PC-3 (cell line): ENCODE results near the gene PMIS2. TPM values are rescaled to one million over a fixed set of nuclear protein-coding genes. Genes with fewer than 3 reads are reported as not detected.

ENCODE experiments used
- ATAC-seq: fragments of 200-7000 bp; cut with Tn5 transposase; 2 replicates; pipeline ENCODE4 v1.9.1; 2020; ENCODE audit warnings: mild to moderate bottlenecking, moderate library complexity
- Bru-seq: library from RNA; stranded (reverse); fragments of 400-500 nt; gene quantifications from one replicate; lab custom pipeline; 2021; lab: Mats Ljungman, UMichigan
- BruChase-seq, 2 experiments: library from RNA; stranded (reverse); fragments of 400-500 nt; gene quantifications; one replicate each; lab custom pipeline; 2021; lab: Mats Ljungman, UMichigan
- BruUV-seq: library from RNA; stranded (reverse); fragments of 400-500 nt; replicated peaks from 2 replicates; lab custom pipeline; 2021; lab: Mats Ljungman, UMichigan
- CTCF ChIA-PET: fragments of 300-600 bp; sonication (Branson Sonifier 250); formaldehyde crosslinking; loops from one replicate; lab custom pipeline; 2022; ENCODE audit warnings: antibody characterized with exemption; lab: Charles Lee
- POLR2A ChIA-PET: fragments of 300-600 bp; sonication (Branson Sonifier 250); formaldehyde crosslinking; loops from one replicate; lab custom pipeline; 2022; ENCODE audit warnings: antibody characterized with exemption; ENCODE audit not compliant: unreplicated experiment; lab: Charles Lee
- DNase-seq: peaks from one replicate; pipeline ENCODE4 v3.0.0-alpha.2; 2015
- H2AFZ ChIP-seq: fragments of 300-600 bp; sonication (generic); 2 replicates; pipeline ENCODE4 v1.6.0; 2016; ENCODE audit warnings: antibody characterized with exemption, low read length
- H3F3A ChIP-seq: fragments of 300-600 bp; sonication (generic); one replicate; pipeline ENCODE4 v1.6.0; 2017; ENCODE audit warnings: antibody characterized with exemption, low read length, control low read depth, mild to moderate bottlenecking; ENCODE audit not compliant: unreplicated experiment
- H3K27ac ChIP-seq: fragments of 300-600 bp; sonication (generic); 2 replicates; pipeline ENCODE4 v1.5.1; 2016; ENCODE audit warnings: mild to moderate bottlenecking, low read length
- H3K27me3 ChIP-seq: fragments of 300-600 bp; sonication (generic); 2 replicates; pipeline ENCODE4 v1.6.1; 2016; ENCODE audit warnings: low read length, mixed read lengths
- H3K36me3 ChIP-seq: fragments of 300-600 bp; sonication (generic); 2 replicates; pipeline ENCODE4 v1.6.1; 2016; ENCODE audit warnings: low read depth, mixed run types, low read length, mixed read lengths
- H3K4me1 ChIP-seq: fragments of 300-600 bp; sonication (generic); 2 replicates; pipeline ENCODE4 v1.5.1; 2016; ENCODE audit warnings: low read length; ENCODE audit not compliant: insufficient read depth
- H3K4me2 ChIP-seq: fragments of 300-600 bp; sonication (generic); 2 replicates; pipeline ENCODE4 v1.6.0; 2016; ENCODE audit warnings: low read length
- H3K4me3 ChIP-seq: fragments of 300-600 bp; sonication (generic); 2 replicates; pipeline ENCODE4 v1.5.1; 2016; ENCODE audit warnings: mild to moderate bottlenecking, low read length, mixed read lengths
- H3K79me2 ChIP-seq: fragments of 300-600 bp; sonication (generic); 2 replicates; pipeline ENCODE4 v1.6.1; 2017; ENCODE audit warnings: low read length, mixed read lengths
- H3K9ac ChIP-seq: fragments of 300-600 bp; sonication (generic); 2 replicates; pipeline ENCODE4 v1.6.0; 2016; ENCODE audit warnings: mild to moderate bottlenecking, low read length
- H3K9me2 ChIP-seq: fragments of 300-600 bp; sonication (generic); replicated peaks from 2 replicates; pipeline ENCODE4 v1.6.1; 2016; ENCODE audit warnings: mixed run types, low read length, mixed read lengths
- H3K9me3 ChIP-seq: fragments of 300-600 bp; sonication (generic); 2 replicates; pipeline ENCODE4 v1.6.1; 2016; ENCODE audit warnings: low read length, mixed read lengths
- H4K20me1 ChIP-seq: fragments of 300-600 bp; sonication (generic); 2 replicates; pipeline ENCODE4 v1.6.1; 2016; ENCODE audit warnings: low read length, mixed read lengths
- EZH2 ChIP-seq: fragments of 300-600 bp; sonication (generic); IDR thresholded peaks from one replicate; pipeline ENCODE4 v1.6.1; 2017; ENCODE audit warnings: antibody characterized with exemption, mild to moderate bottlenecking, low read length; ENCODE audit not compliant: unreplicated experiment
- EZH2phosphoT487 ChIP-seq: fragments of 300-600 bp; sonication (generic); IDR thresholded peaks from 2 replicates; pipeline ENCODE4 v1.6.1; 2018; ENCODE audit warnings: mild to moderate bottlenecking, antibody characterized with exemption, low read length, borderline replicate concordance
- intact Hi-C: fragments of 100-400 bp; cut with micrococcal nuclease; formaldehyde crosslinking; loops from 2 replicates; pipeline ENCODE4 v1.9.0; 2023
- long read RNA-seq: library from polyadenylated mRNA; unstranded; transcript quantifications from one replicate; pipeline ENCODE4 v2.0.0, GENCODE V29; 2021; ENCODE audit not compliant: unreplicated experiment
- total RNA-seq: library from RNA; depleted of rRNA; stranded (reverse); fragments of >200 nt; gene quantifications from 2 replicates; pipeline ENCODE4 v1.2.3, GENCODE V29; 2014; rRNA removed
- TF ChIP-seq, protein P1 (sequence below): fragments of 300-600 bp; sonication (generic); conservative IDR thresholded peaks from 2 replicates; pipeline ENCODE4 v1.5.1; 2017; ENCODE audit warnings: antibody characterized with exemption, low read depth, mild to moderate bottlenecking, low read length

The PMIS2 gene
- total RNA-seq, result not detected in 2 replicates
- Bru-seq, nascent RNA, result not detected
- not detected for BruChase-seq, experiment 1, labeled RNA remaining after a 6-hour chase
- BruChase-seq, experiment 2, labeled RNA remaining after a 2-hour chase, result not detected
- long read RNA-seq, result 0 reads

DNA sequence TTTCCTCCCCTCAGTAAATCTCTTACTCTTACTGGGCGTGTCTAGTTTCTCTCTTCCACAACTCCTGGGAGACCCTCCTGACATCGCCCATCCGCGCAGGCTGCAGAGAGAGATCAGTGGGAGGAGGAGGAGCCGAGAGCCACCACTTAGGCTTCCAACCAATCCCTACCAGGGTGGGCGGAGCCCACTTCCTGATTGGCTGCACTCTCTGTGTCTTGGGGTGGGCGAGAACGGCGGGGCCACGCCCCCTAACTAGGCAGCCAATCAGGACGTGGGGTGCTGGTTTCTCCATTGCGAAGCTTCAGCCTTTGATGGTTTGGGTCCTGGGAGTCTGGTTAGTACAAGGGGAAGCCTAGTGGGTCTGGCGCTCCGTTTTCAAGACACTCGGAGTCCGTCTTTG lies at the start of gene PMIS2:
TSS of gene PMIS2 (plus strand) at position 326 of the 400 bp plus-strand sequence. CDS start 87 bp downstream, outside the sequence.
- no TSS peak for BruUV-seq
- no peaks in the 10 kb centered on the region for H3K27me3 ChIP-seq
- no peaks in the 10 kb centered on the region for H3K9me3 ChIP-seq
- ATAC-seq, result no peak
- no peaks in the 10 kb centered on the region for H3F3A ChIP-seq
- no peaks in the 10 kb centered on the region for H3K36me3 ChIP-seq
- H3K79me2 ChIP-seq, result no peaks in the 10 kb centered on the region
- no peak within 1 kb of the TSS for H3K4me3 ChIP-seq
- H2AFZ ChIP-seq, result no peak within 1 kb of the TSS
- no peak within 1 kb of the TSS for H3K4me2 ChIP-seq
- no peak for DNase-seq
- H3K9ac ChIP-seq, result no peak within 1 kb of the TSS
- no peak for TF ChIP-seq EZH2phosphoT487
- TF ChIP-seq EZH2, result no peak
- TF ChIP-seq, protein P1, sequence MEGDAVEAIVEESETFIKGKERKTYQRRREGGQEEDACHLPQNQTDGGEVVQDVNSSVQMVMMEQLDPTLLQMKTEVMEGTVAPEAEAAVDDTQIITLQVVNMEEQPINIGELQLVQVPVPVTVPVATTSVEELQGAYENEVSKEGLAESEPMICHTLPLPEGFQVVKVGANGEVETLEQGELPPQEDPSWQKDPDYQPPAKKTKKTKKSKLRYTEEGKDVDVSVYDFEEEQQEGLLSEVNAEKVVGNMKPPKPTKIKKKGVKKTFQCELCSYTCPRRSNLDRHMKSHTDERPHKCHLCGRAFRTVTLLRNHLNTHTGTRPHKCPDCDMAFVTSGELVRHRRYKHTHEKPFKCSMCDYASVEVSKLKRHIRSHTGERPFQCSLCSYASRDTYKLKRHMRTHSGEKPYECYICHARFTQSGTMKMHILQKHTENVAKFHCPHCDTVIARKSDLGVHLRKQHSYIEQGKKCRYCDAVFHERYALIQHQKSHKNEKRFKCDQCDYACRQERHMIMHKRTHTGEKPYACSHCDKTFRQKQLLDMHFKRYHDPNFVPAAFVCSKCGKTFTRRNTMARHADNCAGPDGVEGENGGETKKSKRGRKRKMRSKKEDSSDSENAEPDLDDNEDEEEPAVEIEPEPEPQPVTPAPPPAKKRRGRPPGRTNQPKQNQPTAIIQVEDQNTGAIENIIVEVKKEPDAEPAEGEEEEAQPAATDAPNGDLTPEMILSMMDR, result no peak
- no peaks in the 10 kb centered on the region for H3K4me1 ChIP-seq
- H4K20me1 ChIP-seq, result no peaks in the 10 kb centered on the region
- H3K9me2 ChIP-seq, result no peaks in the 10 kb centered on the region
- ChIA-PET POLR2A (no interaction called here), CTCF (no interaction called here)
- H3K27ac ChIP-seq, result no peak within 1 kb of the TSS
- intact Hi-C loops, result no loop called here

DNA sequence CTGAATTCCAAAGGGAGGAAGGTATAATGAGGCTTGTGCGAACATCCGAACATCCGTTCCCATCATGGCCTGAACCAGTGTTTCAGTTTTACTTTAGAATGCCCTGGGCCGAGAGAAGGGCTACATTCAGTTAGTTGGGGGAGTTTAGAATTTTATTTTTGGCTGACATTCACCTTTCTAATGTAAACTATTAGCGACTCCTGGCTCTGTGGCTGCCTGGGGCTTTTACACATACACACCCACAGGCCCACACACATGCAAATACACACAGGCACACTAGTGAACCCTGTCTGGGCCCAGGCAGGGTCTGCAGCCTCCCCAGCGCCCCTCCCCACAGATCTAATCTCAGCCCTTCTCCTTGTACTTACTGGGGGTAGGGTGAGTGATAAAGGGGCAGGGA lies 46.7 kb upstream of the PMIS2 start:
- no TSS peak for BruUV-seq

DNA sequence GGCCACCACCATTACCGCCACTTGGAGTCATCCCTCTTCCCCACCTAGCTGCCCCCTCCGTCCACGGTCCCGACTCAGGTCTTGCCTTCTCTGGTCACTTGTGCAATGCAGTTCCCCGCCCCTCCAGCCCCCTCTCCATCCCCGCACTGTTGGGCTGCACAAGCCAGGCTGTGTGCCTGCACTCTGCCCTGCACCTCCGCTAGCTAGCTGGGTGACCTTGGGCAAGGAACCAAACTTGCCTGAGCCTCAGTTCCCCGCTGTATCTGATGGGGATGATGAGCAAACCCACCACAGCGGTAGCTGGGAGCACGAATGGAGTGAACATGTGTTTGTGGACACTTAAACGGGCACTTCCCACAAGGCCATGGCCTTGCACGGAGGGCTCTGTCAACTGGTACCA lies 46.1 kb upstream of the PMIS2 start:
- no peak overlapping the region for H3K4me3 ChIP-seq
- H4K20me1 ChIP-seq, result no peaks in the 10 kb centered on the region
- no peak for TF ChIP-seq EZH2
- TF ChIP-seq, protein P1, result no peak
- TF ChIP-seq EZH2phosphoT487, result no peak
- H3K36me3 ChIP-seq, result no peaks in the 10 kb centered on the region
- H3F3A ChIP-seq, result no peaks in the 10 kb centered on the region
- no peak overlapping the region for H3K9ac ChIP-seq
- H3K9me2 ChIP-seq, result no peaks in the 10 kb centered on the region
- H3K4me1 ChIP-seq, result peaks cover 7% of the 10 kb centered on the region; the same call in 1 of the 2 replicates
- no peaks in the 10 kb centered on the region for H3K27me3 ChIP-seq
- BruUV-seq, result no TSS peak
- ATAC-seq (no peak), DNase-seq (no peak)
- H3K4me2 ChIP-seq, result no peak overlapping the region
- peaks cover 13% of the 10 kb centered on the region for H3K79me2 ChIP-seq
- CTCF ChIA-PET, result no interaction called here
- POLR2A ChIA-PET, result no interaction called here
- intact Hi-C loops, result no loop called here
- H3K9me3 ChIP-seq, result no peaks in the 10 kb centered on the region
- no peak overlapping the region for H2AFZ ChIP-seq
- H3K27ac ChIP-seq, result no peak overlapping the region

More for the DNA sequence above, 46.7 kb upstream of the PMIS2 start:
- Histone ChIP-seq H3K9me3 (no peaks in the 10 kb centered on the region), H3K9ac (no peak overlapping the region), H3K9me2 (no peaks in the 10 kb centered on the region), H3K27me3 (no peaks in the 10 kb centered on the region), H3K4me1 (peaks cover 2% of the 10 kb centered on the region; the same call in 1 of the 2 replicates), H3K4me3 (no peak overlapping the region), H3F3A (no peaks in the 10 kb centered on the region), H3K79me2 (peaks cover 8% of the 10 kb centered on the region), H4K20me1 (no peaks in the 10 kb centered on the region), H2AFZ (no peak overlapping the region), H3K4me2 (no peak overlapping the region), H3K36me3 (no peaks in the 10 kb centered on the region), H3K27ac (no peak overlapping the region)
- ATAC-seq, result no peak
- intact Hi-C loops, result no loop called here
- POLR2A ChIA-PET, result no interaction called here
- CTCF ChIA-PET, result no interaction called here
- no peak for DNase-seq
- TF ChIP-seq EZH2, result no peak
- TF ChIP-seq, protein P1, result no peak
- TF ChIP-seq EZH2phosphoT487, result no peak
